GM23248 (cell line): ENCODE results near the gene ZNF346. TPM values are rescaled to one million over a fixed set of nuclear protein-coding genes. Genes with fewer than 3 reads are reported as not detected.
A peak's percentile ranks its signal among the peaks of the same experiment; 100 is the strongest.

Experiments
- DNase-seq: peaks from one replicate; pipeline ENCODE4 v3.0.0-alpha.2; 2015
- H2AFZ ChIP-seq: fragments of 200-600 bp; sonication (generic); 2 replicates; pipeline ENCODE4 v1.6.1; 2016; ENCODE audit warnings: antibody characterized with exemption
- H3F3A ChIP-seq: fragments of 200-600 bp; sonication (generic); 2 replicates; pipeline ENCODE4 v1.6.1; 2016; ENCODE audit warnings: mild to moderate bottlenecking, antibody characterized with exemption, mixed run types; ENCODE audit not compliant: insufficient read depth
- H3K27ac ChIP-seq: fragments of 200-600 bp; sonication (generic); 2 replicates; pipeline ENCODE4 v1.5.1; 2016; ENCODE audit warnings: mild to moderate bottlenecking
- H3K27me3 ChIP-seq: fragments of 200-600 bp; sonication (generic); replicated peaks from 2 replicates; pipeline ENCODE4 v1.6.1; 2016; ENCODE audit warnings: mild to moderate bottlenecking; ENCODE audit not compliant: insufficient read depth
- H3K36me3 ChIP-seq: fragments of 200-600 bp; sonication (generic); 2 replicates; pipeline ENCODE4 v1.6.1; 2016; ENCODE audit warnings: low read depth, mild to moderate bottlenecking
- H3K4me1 ChIP-seq: fragments of 200-600 bp; sonication (generic); 2 replicates; pipeline ENCODE4 v1.6.1; 2016; ENCODE audit warnings: mild to moderate bottlenecking; ENCODE audit not compliant: insufficient read depth
- H3K4me2 ChIP-seq: fragments of 200-600 bp; sonication (generic); one replicate; pipeline ENCODE4 v1.6.1; 2016; ENCODE audit warnings: mild to moderate bottlenecking; ENCODE audit not compliant: unreplicated experiment
- H3K4me3 ChIP-seq: fragments of 200-600 bp; sonication (generic); 2 replicates; pipeline ENCODE4 v1.5.1; 2016; ENCODE audit warnings: mild to moderate bottlenecking
- H3K79me2 ChIP-seq: fragments of 200-600 bp; sonication (generic); 2 replicates; pipeline ENCODE4 v1.6.1; 2016; ENCODE audit warnings: mild to moderate bottlenecking; ENCODE audit not compliant: insufficient read depth
- H3K9ac ChIP-seq: fragments of 200-600 bp; sonication (generic); 2 replicates; pipeline ENCODE4 v1.6.1; 2016; ENCODE audit warnings: mild to moderate bottlenecking
- H3K9me2 ChIP-seq: fragments of 200-600 bp; sonication (generic); 2 replicates; pipeline ENCODE4 v1.6.1; 2016; ENCODE audit warnings: mixed run types, mild to moderate bottlenecking, moderate library complexity; ENCODE audit not compliant: insufficient read depth
- H3K9me3 ChIP-seq: fragments of 200-600 bp; sonication (generic); one replicate; pipeline ENCODE4 v1.6.1; 2017; ENCODE audit warnings: low read depth
- H4K20me1 ChIP-seq: fragments of 200-600 bp; sonication (generic); 2 replicates; pipeline ENCODE4 v1.6.0; 2016; ENCODE audit not compliant: insufficient read depth
- EZH2 ChIP-seq: fragments of 200-600 bp; sonication (generic); IDR thresholded peaks from 2 replicates; pipeline ENCODE4 v1.6.1; 2018; ENCODE audit warnings: antibody characterized with exemption, mild to moderate bottlenecking; ENCODE audit not compliant: insufficient read depth, poor library complexity, severe bottlenecking
- EZH2phosphoT487 ChIP-seq: fragments of 200-600 bp; sonication (generic); IDR thresholded peaks from 2 replicates; pipeline ENCODE4 v1.6.1; 2018; ENCODE audit warnings: antibody characterized with exemption, moderate library complexity, mild to moderate bottlenecking, low read depth; ENCODE audit not compliant: insufficient read depth
- WGBS, 2 experiments: methylation state at CpG; one replicate each; pipeline ENCODE4 v1.1.6; 2015 to 2017; ENCODE audit warnings: low lambda C conversion rate in 2 of 2, low coverage in 1 of 2; ENCODE audit errors: missing lambda C conversion rate in 2 of 2; 5-methylcytosine and 5-hydroxymethylcytosine counted together
- in situ Hi-C: fragments of 300-500 bp; cut with MboI; formaldehyde crosslinking; loops from 2 replicates; pipeline ENCODE4 v1.15.0; 2020
- polyA plus RNA-seq: library from polyadenylated mRNA; unstranded; fragments of >200 nt; fragmentation: Nextera tagmentation; extraction: Ambion mirVana; gene quantifications from 2 replicates; pipeline ENCODE4 v1.2.1, GENCODE V29; 2016
- total RNA-seq: library from RNA; depleted of rRNA; stranded (reverse); fragments of >200 nt; shearing (Covaris generic); gene quantifications from 2 replicates; pipeline ENCODE4 v1.2.3, GENCODE V29; 2014

The ZNF346 gene
- total and polyA plus RNA-seq, 2 experiments from 2014 or later: 13.5 to 14.8 TPM

DNA sequence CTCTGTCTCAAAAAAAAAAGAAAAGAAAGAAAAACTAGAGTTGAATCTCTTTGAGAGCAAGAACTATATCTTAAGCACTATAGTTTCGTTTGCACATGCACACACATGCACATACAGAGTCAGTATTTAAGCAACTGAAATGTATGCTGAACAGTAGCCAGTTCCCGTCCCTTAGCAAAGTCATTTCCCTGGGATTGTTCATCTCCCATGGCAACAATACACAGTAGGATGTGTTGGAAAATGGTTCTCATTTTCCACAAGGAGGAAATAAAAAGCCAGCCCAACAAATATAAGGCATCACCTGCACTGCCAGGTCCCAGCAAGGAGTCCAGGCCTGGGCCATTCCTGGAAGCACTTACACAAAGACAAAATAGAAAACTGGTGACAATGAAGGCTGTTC lies 4.2 kb upstream of the ZNF346 start:
- H3K79me2 ChIP-seq: peaks cover 27% of the 10 kb centered on the region
- no peaks in the 10 kb centered on the region for H3K9me2 ChIP-seq
- H3K27me3 ChIP-seq: no peaks in the 10 kb centered on the region
- H3K36me3 ChIP-seq: no peaks in the 10 kb centered on the region
- H3K27ac ChIP-seq: no peak overlapping the region
- no peak overlapping the region for H3K4me3 ChIP-seq
- 68 to 83% methylated on average over 2 of the region's 2 CpGs for WGBS, 2 experiments
- no peak overlapping the region for H2AFZ ChIP-seq
- no peak overlapping the region for H3K4me2 ChIP-seq
- no peaks in the 10 kb centered on the region for H3K9me3 ChIP-seq
- H3F3A ChIP-seq: no peaks in the 10 kb centered on the region
- H4K20me1 ChIP-seq: no peaks in the 10 kb centered on the region
- in situ Hi-C loops: no loop called here
- H3K9ac ChIP-seq: no peak overlapping the region
- H3K4me1 ChIP-seq: peaks cover 9% of the 10 kb centered on the region; the same call in 1 of the 2 replicates
- no peak for TF ChIP-seq EZH2phosphoT487
- TF ChIP-seq EZH2: no peak
- no peak for DNase-seq

- Histone ChIP-seq H3K9me3 (no peaks in the 10 kb centered on the region), H3K36me3 (no peaks in the 10 kb centered on the region), H3F3A (no peaks in the 10 kb centered on the region), H4K20me1 (no peaks in the 10 kb centered on the region), H3K4me3 (no peak overlapping the region), H3K9ac (no peak overlapping the region), H2AFZ (no peak overlapping the region), H3K4me1 (peaks cover 16% of the 10 kb centered on the region), H3K9me2 (no peaks in the 10 kb centered on the region), H3K4me2 (no peak overlapping the region), H3K27me3 (no peaks in the 10 kb centered on the region), H3K79me2 (peaks cover 40% of the 10 kb centered on the region), H3K27ac (no peak overlapping the region)
- DNase-seq: no peak
- in situ Hi-C loops: no loop called here
- no peak for TF ChIP-seq EZH2
- no peak for TF ChIP-seq EZH2phosphoT487
- 88 to 96% methylated on average over 2 of the region's 2 CpGs for WGBS, 2 experiments
Observed at GRCh38 chr5:177020033-177020432, 2.5 kb upstream of the ZNF346 start.

DNA sequence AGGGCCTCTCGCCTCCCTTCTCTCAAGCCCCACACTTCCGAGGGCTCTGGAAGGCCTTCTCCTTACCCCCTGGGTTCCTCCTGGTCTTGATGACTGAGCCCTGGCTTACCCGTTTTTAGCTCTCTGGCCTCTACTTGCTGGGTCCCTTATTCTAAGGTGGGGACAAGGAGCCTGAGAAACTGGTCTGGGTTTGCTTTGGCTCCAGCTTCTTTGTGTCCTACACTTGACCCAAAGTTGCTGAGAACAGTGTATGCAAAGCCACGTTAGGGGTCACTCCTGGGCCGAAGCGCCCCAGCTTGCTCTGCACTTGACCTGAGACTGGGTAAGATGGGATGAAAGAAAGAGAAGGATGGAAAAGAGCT lies 788 bp downstream of the ZNF346 start:
- Histone ChIP-seq H3K9me2 (no peaks in the 10 kb centered on the region), H3K27me3 (no peaks in the 10 kb centered on the region), H4K20me1 (no peaks in the 10 kb centered on the region), H3K9me3 (no peaks in the 10 kb centered on the region), H3K4me1 (peaks cover 19% of the 10 kb centered on the region), H3K27ac (peak overlapping the region; percentile 32), H3K79me2 (peaks cover 70% of the 10 kb centered on the region), H3F3A (no peaks in the 10 kb centered on the region), H2AFZ (peak overlapping the region; percentile 99), H3K4me2 (peak overlapping the region; percentile 97), H3K4me3 (peak overlapping the region; percentile 90), H3K36me3 (no peaks in the 10 kb centered on the region), H3K9ac (peak overlapping the region; percentile 91)
- no peak for TF ChIP-seq EZH2
- no peak for TF ChIP-seq EZH2phosphoT487
- DNase-seq: no peak
- WGBS, 2 experiments: 15 to 17% methylated on average over 6 of the region's 6 CpGs
- in situ Hi-C loops: no loop called here

DNA sequence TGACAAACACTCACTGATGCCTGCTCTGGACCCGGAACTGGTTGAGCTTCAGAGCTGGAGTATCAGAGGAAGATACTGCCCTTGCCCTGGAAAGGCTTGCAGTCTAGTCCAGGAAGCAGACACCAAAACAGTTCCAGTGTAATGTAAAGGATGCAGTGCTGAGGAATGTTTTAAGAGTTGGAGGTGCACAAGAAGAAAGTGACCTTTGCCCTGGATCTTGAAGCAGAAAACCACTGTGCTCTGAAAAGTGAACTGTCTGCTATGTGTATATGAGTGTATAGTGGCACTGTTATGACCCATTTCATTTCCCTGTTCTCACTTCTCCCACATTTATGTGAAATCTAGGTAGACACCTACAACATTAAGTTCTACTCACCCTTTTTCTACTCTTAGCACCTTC lies 2.1 kb downstream of the ZNF346 start:
- H3K9ac ChIP-seq: no peak overlapping the region
- H4K20me1 ChIP-seq: no peaks in the 10 kb centered on the region
- DNase-seq: no peak
- no peak for TF ChIP-seq EZH2
- no peak for TF ChIP-seq EZH2phosphoT487
- no peaks in the 10 kb centered on the region for H3F3A ChIP-seq
- no peak overlapping the region for H3K4me3 ChIP-seq
- H3K36me3 ChIP-seq: no peaks in the 10 kb centered on the region
- H2AFZ ChIP-seq: no peak overlapping the region
- no peak overlapping the region for H3K4me2 ChIP-seq
- 42 to 71% methylated on average over 1 of the region's 1 CpG for WGBS, 2 experiments
- H3K9me2 ChIP-seq: no peaks in the 10 kb centered on the region
- no peak overlapping the region for H3K27ac ChIP-seq
- H3K27me3 ChIP-seq: no peaks in the 10 kb centered on the region
- H3K79me2 ChIP-seq: peaks cover 80% of the 10 kb centered on the region
- H3K4me1 ChIP-seq: peaks cover 19% of the 10 kb centered on the region
- H3K9me3 ChIP-seq: no peaks in the 10 kb centered on the region
- in situ Hi-C loops: no loop called here

- Histone ChIP-seq H3F3A (no peaks in the 10 kb centered on the region), H3K9me3 (no peaks in the 10 kb centered on the region), H3K4me3 (no peak overlapping the region), H3K4me2 (no peak overlapping the region), H2AFZ (no peak overlapping the region), H3K9me2 (no peaks in the 10 kb centered on the region), H3K4me1 (peaks cover 19% of the 10 kb centered on the region), H3K36me3 (no peaks in the 10 kb centered on the region), H3K27ac (no peak overlapping the region), H3K27me3 (no peaks in the 10 kb centered on the region), H3K79me2 (peaks cover 86% of the 10 kb centered on the region), H4K20me1 (no peaks in the 10 kb centered on the region), H3K9ac (no peak overlapping the region)
- DNase-seq: peak; percentile 35
- WGBS, 2 experiments: 74 to 78% methylated on average over 3 of the region's 3 CpGs
- TF ChIP-seq EZH2 (no peak), EZH2phosphoT487 (no peak)
- in situ Hi-C loops: no loop called here
Observed at GRCh38 chr5:177025101-177025601, 2.7 kb downstream of the ZNF346 start.
